ENCODE measurements around the gene IGFBP7.
"Not testable (repeated sequence)": the region's sequence is repeated elsewhere in the genome, so short reads cannot be mapped to it uniquely, and the experiment has no call there.

IGFBP7 gene

DNA sequence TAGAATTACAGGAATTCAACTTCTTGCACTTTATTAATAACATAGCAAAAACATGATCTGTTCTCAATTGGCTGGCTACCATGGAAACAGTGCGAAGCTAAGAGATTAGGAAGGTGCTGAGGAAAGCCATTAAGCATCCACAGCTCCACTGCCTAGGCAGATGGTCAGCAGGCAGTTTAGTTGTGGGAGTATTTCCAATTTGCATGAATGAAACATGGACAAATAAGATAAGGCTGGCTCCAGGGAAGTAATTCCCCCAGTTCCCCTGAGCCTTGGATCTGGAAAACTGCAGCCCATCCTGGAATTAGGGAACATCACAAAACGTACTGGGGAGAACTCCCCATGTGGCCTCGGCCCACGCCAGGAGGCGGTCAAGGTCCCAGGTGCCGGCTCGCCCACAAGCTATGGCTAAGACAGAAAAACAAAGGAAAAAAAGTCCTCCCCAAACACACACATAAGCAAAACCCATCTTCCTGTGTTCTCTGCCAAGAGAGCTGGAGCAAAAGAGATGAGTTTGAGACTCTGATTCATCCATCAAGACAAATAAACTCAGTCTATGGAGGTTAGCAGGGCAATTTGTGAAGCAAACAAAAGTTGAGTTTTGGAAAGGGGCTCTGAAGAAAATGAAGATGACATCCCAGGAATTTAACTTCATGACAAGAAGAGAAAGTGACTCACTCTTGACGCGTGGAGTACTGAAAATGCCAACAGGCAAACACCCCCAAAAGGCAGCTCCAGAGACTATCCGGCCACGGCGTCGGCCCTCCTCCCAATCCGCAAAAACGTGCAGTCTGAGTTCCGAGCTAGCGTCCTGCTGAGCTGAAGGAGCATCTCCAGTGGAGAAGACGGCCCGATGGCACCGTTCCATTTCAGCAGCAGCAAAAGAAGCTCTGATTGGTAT is 45.1 kb downstream of the IGFBP7 start:
- H3K4me3 ChIP-seq: no peak overlapping the region
- peaks cover 26% of the 10 kb centered on the region for H3K4me1 ChIP-seq
- no peak overlapping the region for H3K9ac ChIP-seq
- H3K36me3 ChIP-seq: peaks cover 74% of the 10 kb centered on the region
- peaks cover 96% of the 10 kb centered on the region for H4K20me1 ChIP-seq
- H3K27ac ChIP-seq: no peak overlapping the region
- H3K27me3 ChIP-seq: no peaks in the 10 kb centered on the region
- TF ChIP-seq Cebpa-rat (IDR thresholded peaks at IDR 0.05): no peak
- H3K9me3 ChIP-seq: no peaks in the 10 kb centered on the region
- H3K4me2 ChIP-seq: no peak overlapping the region

DNA sequence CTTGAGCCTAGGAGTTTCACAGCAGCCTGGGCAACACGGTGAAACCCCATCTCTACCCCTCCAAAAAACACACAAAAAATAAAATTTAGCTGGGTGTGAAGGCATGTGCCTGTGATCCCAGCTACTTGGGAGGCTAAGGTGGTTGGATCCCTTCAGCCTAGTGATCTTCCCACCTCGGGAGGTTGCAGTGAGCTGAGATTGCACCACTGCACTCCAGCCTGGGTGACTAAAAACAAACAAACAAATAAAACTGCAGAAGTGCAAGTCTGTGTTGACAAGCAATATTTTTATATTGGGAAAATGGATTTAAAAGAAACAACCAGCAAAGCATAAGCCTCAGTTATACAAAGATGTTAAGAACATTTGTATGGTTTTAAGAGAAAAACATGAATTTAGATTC is 46.1 kb downstream of the IGFBP7 start:
- H3K4me3 ChIP-seq: no peak overlapping the region
- no peak overlapping the region for H3K9ac ChIP-seq

GRCh38 chr4:57063518-57063917 is 46.7 kb downstream of the IGFBP7 start:
- Histone ChIP-seq H3K9ac (no peak overlapping the region), H3K27ac (no peak overlapping the region), H3K27me3 (no peaks in the 10 kb centered on the region), H3K4me3 (no peak overlapping the region), H4K20me1 (peaks cover 95% of the 10 kb centered on the region), H3K4me1 (peaks cover 22% of the 10 kb centered on the region), H3K4me2 (no peak overlapping the region), H3K9me3 (peaks cover 5% of the 10 kb centered on the region; the same call in 1 of the 2 replicates), H3K36me3 (peaks cover 59% of the 10 kb centered on the region)
- no peak for TF ChIP-seq Cebpa-rat (IDR thresholded peaks at IDR 0.05)

More for the DNA sequence above, 46.1 kb downstream of the IGFBP7 start:
- Histone ChIP-seq H3K4me1 (peaks cover 27% of the 10 kb centered on the region), H3K4me2 (no peak overlapping the region), H4K20me1 (peaks cover 96% of the 10 kb centered on the region), H3K27ac (no peak overlapping the region), H3K36me3 (peaks cover 65% of the 10 kb centered on the region), H3K9me3 (peaks cover 3% of the 10 kb centered on the region; the same call in 1 of the 2 replicates), H3K27me3 (no peaks in the 10 kb centered on the region)
- no peak for TF ChIP-seq Cebpa-rat (IDR thresholded peaks at IDR 0.05)

DNA sequence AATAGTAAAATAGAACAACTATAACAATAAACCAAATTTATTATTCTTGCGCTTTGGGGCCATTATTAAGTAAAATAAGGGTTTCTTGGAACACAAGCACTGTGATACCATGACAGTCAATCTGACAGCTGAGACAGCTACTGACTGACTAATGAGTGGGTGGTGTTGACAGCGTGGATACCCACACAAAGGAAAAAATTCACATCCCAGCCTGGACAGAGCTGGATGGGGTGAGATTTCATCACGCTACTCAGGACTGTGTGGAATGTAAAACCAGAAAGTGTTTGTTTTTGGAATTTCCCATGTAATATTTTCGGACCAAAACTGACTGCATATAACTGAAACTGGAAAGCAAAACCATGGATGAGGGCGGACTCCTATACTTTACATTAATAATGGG is 48.8 kb downstream of the IGFBP7 start:
- H4K20me1 ChIP-seq: peaks cover 98% of the 10 kb centered on the region
- TF ChIP-seq Cebpa-rat (IDR thresholded peaks at IDR 0.05): no peak
- no peak overlapping the region for H3K27ac ChIP-seq
- H3K4me3 ChIP-seq: no peak overlapping the region
- peaks cover 20% of the 10 kb centered on the region for H3K4me1 ChIP-seq
- no peak overlapping the region for H3K4me2 ChIP-seq
- H3K27me3 ChIP-seq: no peaks in the 10 kb centered on the region
- peaks cover 57% of the 10 kb centered on the region for H3K36me3 ChIP-seq
- no peak overlapping the region for H3K9ac ChIP-seq
- H3K9me3 ChIP-seq: peaks cover 5% of the 10 kb centered on the region; the same call in 1 of the 2 replicates

DNA sequence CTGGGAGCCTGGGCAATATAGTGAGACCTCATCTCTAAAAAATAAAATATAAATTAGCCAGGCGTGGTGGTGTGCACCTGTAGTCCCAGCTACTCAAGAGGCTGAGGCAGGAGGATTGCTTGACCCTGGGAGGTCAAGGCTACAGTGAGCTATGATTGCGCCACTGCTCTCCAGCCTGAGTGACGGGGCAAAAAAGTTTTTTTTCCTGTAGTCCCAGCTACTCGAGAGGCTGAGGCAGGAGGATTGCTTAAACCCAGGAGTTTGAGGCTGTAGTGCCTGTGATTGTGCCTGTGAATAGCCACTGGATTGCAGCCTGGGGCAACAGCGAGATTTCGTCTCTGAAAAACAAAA is 49.5 kb downstream of the IGFBP7 start:
- Histone ChIP-seq H4K20me1 (peaks cover 98% of the 10 kb centered on the region), H3K4me2 (peak overlapping the region; percentile 61), H3K36me3 (peaks cover 57% of the 10 kb centered on the region), H3K4me1 (peaks cover 14% of the 10 kb centered on the region)
- H3K9ac ChIP-seq, H3K27ac ChIP-seq, H3K9me3 ChIP-seq, H3K4me3 ChIP-seq, H3K27me3 ChIP-seq: not testable (repeated sequence)

- H3K4me1 ChIP-seq: peaks cover 14% of the 10 kb centered on the region
- H3K36me3 ChIP-seq: peaks cover 57% of the 10 kb centered on the region
- H3K9ac ChIP-seq: no peak overlapping the region
- H3K4me3 ChIP-seq: no peak overlapping the region
- H3K4me2 ChIP-seq: peak overlapping the region; percentile 61
- H4K20me1 ChIP-seq: peaks cover 98% of the 10 kb centered on the region
- H3K27ac ChIP-seq: 0 out of 2 replicates have a peak overlapping the region, but pooled peaks have one; percentile 48
- TF ChIP-seq Cebpa-rat (IDR thresholded peaks at IDR 0.05): no peak
- no peaks in the 10 kb centered on the region for H3K27me3 ChIP-seq
- peaks cover 5% of the 10 kb centered on the region; the same call in 1 of the 2 replicates for H3K9me3 ChIP-seq
These were observed 50.1 kb downstream of the IGFBP7 start for GRCh38 chr4:57059890-57060716.

GRCh38 chr4:57055886-57056285 is 54.3 kb downstream of the IGFBP7 start:
- Histone ChIP-seq H3K9me3 (peaks cover 17% of the 10 kb centered on the region), H4K20me1 (peaks cover 94% of the 10 kb centered on the region), H3K36me3 (peaks cover 76% of the 10 kb centered on the region), H3K4me1 (peaks cover 13% of the 10 kb centered on the region), H3K4me2 (no peak overlapping the region), H3K4me3 (no peak overlapping the region), H3K27me3 (no peaks in the 10 kb centered on the region), H3K27ac (no peak overlapping the region), H3K9ac (no peak overlapping the region)
- TF ChIP-seq Cebpa-rat (IDR thresholded peaks at IDR 0.05): no peak

DNA sequence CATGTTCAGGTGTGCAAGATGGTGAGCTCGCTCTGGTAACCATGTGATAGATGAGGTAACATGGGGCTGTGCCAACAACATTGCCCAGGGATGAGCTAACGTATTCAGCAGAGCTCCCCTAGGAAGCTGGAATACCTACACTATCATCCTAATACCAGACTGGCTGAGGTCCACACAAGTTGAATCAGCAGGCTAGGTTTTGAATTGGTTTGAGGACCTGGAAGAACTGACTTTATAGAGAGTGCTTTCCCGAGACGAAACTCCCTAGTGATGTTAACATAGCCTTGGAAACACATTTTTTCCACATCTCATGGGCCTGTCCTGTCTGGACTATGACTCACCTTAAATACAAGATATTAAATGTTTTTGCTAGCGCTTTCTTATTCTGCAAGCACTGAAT is 56.7 kb downstream of the IGFBP7 start:
- H3K4me2 ChIP-seq: no peak overlapping the region
- H3K27ac ChIP-seq: no peak overlapping the region
- H3K4me1 ChIP-seq: no peaks in the 10 kb centered on the region
- H3K9ac ChIP-seq: no peak overlapping the region
- no peaks in the 10 kb centered on the region for H3K27me3 ChIP-seq
- H4K20me1 ChIP-seq: peaks cover 73% of the 10 kb centered on the region
- peaks cover 95% of the 10 kb centered on the region for H3K36me3 ChIP-seq
- H3K4me3 ChIP-seq: no peak overlapping the region
- peaks cover 17% of the 10 kb centered on the region for H3K9me3 ChIP-seq
- no peak for TF ChIP-seq Cebpa-rat (IDR thresholded peaks at IDR 0.05)

DNA sequence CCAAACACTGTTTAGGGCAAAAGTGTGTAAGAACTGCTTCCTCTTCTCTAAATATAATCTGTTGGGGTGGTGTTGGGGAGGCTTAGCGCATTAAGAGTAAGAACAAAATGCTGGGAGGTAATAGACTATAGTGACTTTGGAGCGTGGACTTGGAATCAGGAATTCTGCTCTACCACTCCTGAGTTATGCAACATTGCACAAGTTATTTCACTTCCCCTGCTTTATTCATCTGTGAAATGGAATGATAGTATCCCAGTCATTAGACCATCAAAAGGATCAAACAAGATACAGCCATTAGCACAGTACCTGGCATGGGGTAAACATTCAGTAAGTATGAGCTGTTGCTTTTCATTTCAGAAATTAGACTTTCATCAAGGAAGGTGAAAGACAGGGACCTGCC is 58.7 kb downstream of the IGFBP7 start:
- Histone ChIP-seq H3K27ac (no peak overlapping the region), H4K20me1 (peaks cover 53% of the 10 kb centered on the region), H3K4me3 (no peak overlapping the region), H3K4me1 (no peaks in the 10 kb centered on the region), H3K27me3 (no peaks in the 10 kb centered on the region), H3K4me2 (no peak overlapping the region), H3K9ac (no peak overlapping the region), H3K36me3 (peaks cover 98% of the 10 kb centered on the region), H3K9me3 (peaks cover 36% of the 10 kb centered on the region)
- no peak for TF ChIP-seq Cebpa-rat (IDR thresholded peaks at IDR 0.05)

DNA sequence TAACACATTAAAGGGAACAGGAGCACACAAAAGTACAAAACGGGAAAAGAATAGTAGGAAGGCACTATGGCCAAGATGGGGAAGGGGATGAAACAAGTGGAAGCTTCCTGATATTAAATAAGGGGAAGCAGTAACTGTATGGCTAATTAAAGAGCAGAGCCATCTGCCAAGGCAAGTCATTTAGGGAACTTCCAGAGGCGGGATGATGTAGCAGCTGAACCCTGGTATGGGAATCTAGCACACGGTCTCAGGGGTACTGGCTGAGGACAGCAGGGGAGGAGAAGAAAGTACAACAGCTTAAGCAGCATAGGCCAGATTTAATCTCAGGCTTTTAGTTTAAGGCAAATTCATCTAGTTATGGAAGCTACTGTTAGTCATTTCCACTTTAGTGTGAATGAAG is 59.1 kb downstream of the IGFBP7 start:
- Histone ChIP-seq H3K4me2 (no peak overlapping the region), H3K4me3 (no peak overlapping the region), H3K36me3 (peaks cover 98% of the 10 kb centered on the region), H3K9me3 (peaks cover 38% of the 10 kb centered on the region), H3K27me3 (no peaks in the 10 kb centered on the region), H4K20me1 (peaks cover 51% of the 10 kb centered on the region), H3K4me1 (no peaks in the 10 kb centered on the region), H3K27ac (no peak overlapping the region), H3K9ac (no peak overlapping the region)
- no peak for TF ChIP-seq Cebpa-rat (IDR thresholded peaks at IDR 0.05)
